ENCODE results near the gene COBLL1. TPM values are rescaled to one million over a fixed set of nuclear protein-coding genes. Genes with fewer than 3 reads are reported as not detected.

The COBLL1 gene
- total RNA-seq, 1 experiment from 2014 or later, result 47.0 TPM

- DNase-seq (ENCODE audit: unreplicated experiment), result peak; percentile 70
- Mint-ChIP-seq H3K4me3 (ENCODE audit: unreplicated experiment) (no peak overlapping the region), H3K27ac (ENCODE audit: low read depth, unreplicated experiment) (no peak overlapping the region)
Observed at GRCh38 chr2:164655336-164655735, 186.3 kb downstream of the COBLL1 start.

GRCh38 chr2:164651361-164651760 lies 190.3 kb downstream of the COBLL1 start:
- DNase-seq (ENCODE audit: unreplicated experiment), result no peak
- TF ChIP-seq CTCF (IDR thresholded peaks at IDR 0.05; ENCODE audit: unreplicated experiment), result no peak
- ChIA-PET CTCF (interaction anchor here (0.6 to 1.2 kb wide), 4 partner anchors 9 to 91 kb away, joined by 3 to 6 read pairs (median 4); no protein-coding TSS in a partner anchor), POLR2A (interaction anchor here (0.7 kb wide), 1 partner anchor 8 kb away, joined by 3 read pairs; no protein-coding TSS in a partner anchor)
- Mint-ChIP-seq H3K9me3 (ENCODE audit: unreplicated experiment) (peaks cover 19% of the 10 kb centered on the region), H3K36me3 (ENCODE audit: insufficient read depth, unreplicated experiment) (no peaks in the 10 kb centered on the region), H3K4me3 (ENCODE audit: unreplicated experiment) (no peak overlapping the region), H3K27me3 (ENCODE audit: insufficient read depth, unreplicated experiment) (no peaks in the 10 kb centered on the region), H3K4me1 (ENCODE audit: insufficient read depth, unreplicated experiment) (no peaks in the 10 kb centered on the region), H3K27ac (ENCODE audit: low read depth, unreplicated experiment) (no peak overlapping the region)
- no TSS peak for BruUV-seq (replicated peaks)
- intact Hi-C loops (cut with micrococcal nuclease), result no loop called here

More at GRCh38 chr2:164655336-164655735, 186.3 kb downstream of the COBLL1 start:
- POLR2A ChIA-PET, result interaction anchor here (1.0 kb wide), 2 partner anchors 10 to 808 kb away, joined by 3 to 4 read pairs; no protein-coding TSS in a partner anchor
- TF ChIP-seq CTCF (IDR thresholded peaks at IDR 0.05; ENCODE audit: unreplicated experiment), result no peak
- H3K36me3 Mint-ChIP-seq (ENCODE audit: insufficient read depth, unreplicated experiment), result no peaks in the 10 kb centered on the region
- H3K9me3 Mint-ChIP-seq (ENCODE audit: unreplicated experiment), result peaks cover 11% of the 10 kb centered on the region
- H3K27me3 Mint-ChIP-seq (ENCODE audit: insufficient read depth, unreplicated experiment), result no peaks in the 10 kb centered on the region
- intact Hi-C loops (cut with micrococcal nuclease), result loop anchor here (1.0 kb wide), 1 partner anchor 95 kb away; no protein-coding TSS in a partner anchor
- no TSS peak for BruUV-seq (replicated peaks)
- CTCF ChIA-PET, result no interaction called here
- H3K4me1 Mint-ChIP-seq (ENCODE audit: insufficient read depth, unreplicated experiment), result no peaks in the 10 kb centered on the region

- Mint-ChIP-seq H3K4me3 (ENCODE audit: unreplicated experiment) (no peak overlapping the region), H3K4me1 (ENCODE audit: insufficient read depth, unreplicated experiment) (no peaks in the 10 kb centered on the region), H3K27ac (ENCODE audit: low read depth, unreplicated experiment) (no peak overlapping the region), H3K36me3 (ENCODE audit: insufficient read depth, unreplicated experiment) (no peaks in the 10 kb centered on the region), H3K27me3 (ENCODE audit: insufficient read depth, unreplicated experiment) (no peaks in the 10 kb centered on the region), H3K9me3 (ENCODE audit: unreplicated experiment) (peaks cover 8% of the 10 kb centered on the region)
- POLR2A ChIA-PET, result no interaction called here
- no peak for DNase-seq (ENCODE audit: unreplicated experiment)
- no peak for TF ChIP-seq CTCF (IDR thresholded peaks at IDR 0.05; ENCODE audit: unreplicated experiment)
- intact Hi-C loops (cut with micrococcal nuclease), result no loop called here
- BruUV-seq (replicated peaks), result no TSS peak
- CTCF ChIA-PET, result interaction anchor here (0.6 kb wide), 1 partner anchor 24 kb away, joined by 5 read pairs; no protein-coding TSS in a partner anchor
Observed at GRCh38 chr2:164644036-164644700, 197.5 kb downstream of the COBLL1 start.

GRCh38 chr2:164642946-164643555 lies 198.6 kb downstream of the COBLL1 start:
- Mint-ChIP-seq H3K9me3 (ENCODE audit: unreplicated experiment) (peaks cover 4% of the 10 kb centered on the region), H3K27me3 (ENCODE audit: insufficient read depth, unreplicated experiment) (no peaks in the 10 kb centered on the region), H3K4me1 (ENCODE audit: insufficient read depth, unreplicated experiment) (no peaks in the 10 kb centered on the region), H3K27ac (ENCODE audit: low read depth, unreplicated experiment) (no peak overlapping the region), H3K36me3 (ENCODE audit: insufficient read depth, unreplicated experiment) (no peaks in the 10 kb centered on the region), H3K4me3 (ENCODE audit: unreplicated experiment) (no peak overlapping the region)
- no peak for TF ChIP-seq CTCF (IDR thresholded peaks at IDR 0.05; ENCODE audit: unreplicated experiment)
- no TSS peak for BruUV-seq (replicated peaks)
- intact Hi-C loops (cut with micrococcal nuclease), result no loop called here
- POLR2A ChIA-PET, result interaction anchor here (0.6 to 1.0 kb wide), 3 partner anchors 9 to 60 kb away, joined by 3 read pairs; no protein-coding TSS in a partner anchor
- CTCF ChIA-PET, result no interaction called here
- no peak for DNase-seq (ENCODE audit: unreplicated experiment)

Data from MCF 10A (cell line).